AG04450 (cell line): Measurements from ENCODE around the gene POPDC3. TPM values are rescaled to one million over a fixed set of nuclear protein-coding genes. Genes with fewer than 3 reads are reported as not detected.

ENCODE experiments used
- CTCF ChIA-PET: fragments of 300-600, 350-600 bp; formaldehyde crosslinking; extraction: SDS; loops from one replicate; lab custom pipeline; 2022; ENCODE audit warnings: antibody characterized with exemption, inconsistent platforms; lab: Charles Lee
- POLR2A ChIA-PET: fragments of 350-600 bp; formaldehyde crosslinking; extraction: SDS; loops from one replicate; lab custom pipeline; 2021; ENCODE audit warnings: antibody characterized with exemption, inconsistent platforms; lab: Yijun Ruan, JAX
- DNase-seq: peaks from one replicate; pipeline ENCODE4 v3.0.0-alpha.2; 2011; ENCODE audit warnings: low read depth, low spot score
- H3K27ac ChIP-seq: one replicate; pipeline ENCODE4 v1.5.1; 2012; ENCODE audit warnings: low read depth, low read length, control low read depth
- H3K27me3 ChIP-seq: one replicate; pipeline ENCODE4 v1.6.0; 2012; ENCODE audit warnings: low read length; ENCODE audit not compliant: control insufficient read depth, insufficient read depth
- H3K4me3 ChIP-seq: 2 replicates; pipeline ENCODE4 v1.5.1; 2011; ENCODE audit warnings: mild to moderate bottlenecking, low read depth, low read length, control low read depth
- H3K9me3 ChIP-seq: 2 replicates; pipeline ENCODE4 v1.5.1; 2012; ENCODE audit warnings: low read length; ENCODE audit not compliant: control insufficient read depth, insufficient read depth
- polyA plus RNA-seq: library from polyadenylated mRNA; depleted of rRNA; stranded (reverse); fragments of >200 nt; gene quantifications from 2 replicates; pipeline ENCODE4 v1.2.3, GENCODE V29; 2011; rRNA removed
- TF ChIP-seq, protein P1 (sequence below): IDR thresholded peaks from 2 replicates; pipeline ENCODE4 v1.5.1; 2011; ENCODE audit warnings: low read depth, low read length, control low read depth, inconsistent platforms

The POPDC3 gene
- polyA plus RNA-seq, 1 experiment = 29.1 TPM

DNA sequence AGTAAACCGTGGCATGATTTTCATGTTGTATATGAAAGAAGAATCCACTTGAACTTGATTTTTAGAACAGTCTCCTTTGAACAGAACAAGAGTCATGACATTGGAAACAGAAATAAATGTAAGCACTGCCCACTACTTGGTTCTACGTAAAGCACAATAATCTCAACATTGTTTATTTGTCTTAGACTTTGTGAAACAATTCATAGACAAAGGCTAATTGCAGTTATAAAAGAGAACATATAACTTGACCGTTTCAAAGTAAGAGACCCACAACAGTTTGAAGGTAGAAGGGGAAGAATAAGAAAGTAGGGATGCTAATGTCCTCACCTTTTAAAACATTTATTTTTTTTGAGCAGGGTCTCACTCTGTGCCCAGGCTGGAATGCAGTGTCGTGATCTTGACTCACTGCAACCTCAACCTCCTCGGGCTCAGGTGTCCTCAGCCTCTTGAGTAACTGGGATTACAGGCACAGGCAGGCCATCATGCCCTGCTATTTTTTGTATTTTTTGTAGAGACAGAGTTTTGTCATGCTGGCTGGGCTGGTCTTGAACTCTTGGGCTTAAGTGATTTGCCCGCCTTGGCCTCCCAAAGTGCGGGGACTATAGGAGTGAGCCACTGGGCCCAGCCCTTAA is 71.1 kb downstream of the POPDC3 start:
- CTCF ChIA-PET = no interaction called here

More for the DNA sequence above, 71.1 kb downstream of the POPDC3 start:
- H3K27ac ChIP-seq = no peak overlapping the region
- H3K9me3 ChIP-seq = no peaks in the 10 kb centered on the region
- POLR2A ChIA-PET = interaction anchor here (0.6 kb wide), 1 partner anchor 12 kb away, joined by 8 read pairs; no protein-coding TSS in a partner anchor
- H3K4me3 ChIP-seq = no peak overlapping the region
- H3K27me3 ChIP-seq = no peaks in the 10 kb centered on the region
- TF ChIP-seq, protein P1, sequence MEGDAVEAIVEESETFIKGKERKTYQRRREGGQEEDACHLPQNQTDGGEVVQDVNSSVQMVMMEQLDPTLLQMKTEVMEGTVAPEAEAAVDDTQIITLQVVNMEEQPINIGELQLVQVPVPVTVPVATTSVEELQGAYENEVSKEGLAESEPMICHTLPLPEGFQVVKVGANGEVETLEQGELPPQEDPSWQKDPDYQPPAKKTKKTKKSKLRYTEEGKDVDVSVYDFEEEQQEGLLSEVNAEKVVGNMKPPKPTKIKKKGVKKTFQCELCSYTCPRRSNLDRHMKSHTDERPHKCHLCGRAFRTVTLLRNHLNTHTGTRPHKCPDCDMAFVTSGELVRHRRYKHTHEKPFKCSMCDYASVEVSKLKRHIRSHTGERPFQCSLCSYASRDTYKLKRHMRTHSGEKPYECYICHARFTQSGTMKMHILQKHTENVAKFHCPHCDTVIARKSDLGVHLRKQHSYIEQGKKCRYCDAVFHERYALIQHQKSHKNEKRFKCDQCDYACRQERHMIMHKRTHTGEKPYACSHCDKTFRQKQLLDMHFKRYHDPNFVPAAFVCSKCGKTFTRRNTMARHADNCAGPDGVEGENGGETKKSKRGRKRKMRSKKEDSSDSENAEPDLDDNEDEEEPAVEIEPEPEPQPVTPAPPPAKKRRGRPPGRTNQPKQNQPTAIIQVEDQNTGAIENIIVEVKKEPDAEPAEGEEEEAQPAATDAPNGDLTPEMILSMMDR = no peak
- DNase-seq = no peak

Other genes starting within 250 kb of the POPDC3 start
- not detected in 2 replicates for gene LIN28B, start 222.9 kb downstream of the POPDC3 start, polyA plus RNA-seq
- gene PREP, start 223.1 kb upstream of the POPDC3 start, polyA plus RNA-seq = 16.4 and 21.2 TPM in 2 replicates